HS-5 (cell line): ENCODE data around the gene MKI67.

ENCODE experiments used
- DNase-seq: peaks from one replicate; pipeline ENCODE4 v3.0.0-alpha.2; 2012; ENCODE audit warnings: low read depth

MKI67 gene

GRCh38 chr10:128081222-128081621 lies 45.0 kb downstream of the MKI67 start:
- DNase-seq: no peak

- no peak for DNase-seq
Measured at GRCh38 chr10:128080641-128081040, 45.6 kb downstream of the MKI67 start.

GRCh38 chr10:128080231-128080630 lies 46.0 kb downstream of the MKI67 start:
- no peak for DNase-seq

- DNase-seq: no peak
Measured at GRCh38 chr10:128078136-128078969, 47.9 kb downstream of the MKI67 start.

- no peak for DNase-seq
Measured at GRCh38 chr10:128077155-128077875, 48.9 kb downstream of the MKI67 start.

GRCh38 chr10:128074589-128074988 lies 51.6 kb downstream of the MKI67 start:
- DNase-seq: no peak

GRCh38 chr10:128073890-128074289 lies 52.3 kb downstream of the MKI67 start:
- DNase-seq: no peak

- no peak for DNase-seq
Measured at GRCh38 chr10:128072941-128073645, 53.1 kb downstream of the MKI67 start.

GRCh38 chr10:128072046-128072445 lies 54.2 kb downstream of the MKI67 start:
- no peak for DNase-seq

GRCh38 chr10:128071417-128071782 lies 54.8 kb downstream of the MKI67 start:
- DNase-seq: no peak

- no peak for DNase-seq
Measured at GRCh38 chr10:128070721-128071416, 55.4 kb downstream of the MKI67 start.

GRCh38 chr10:128070161-128070560 lies 56.1 kb downstream of the MKI67 start:
- DNase-seq: no peak

- DNase-seq: peak; percentile 36
Measured at GRCh38 chr10:128069351-128070051, 56.7 kb downstream of the MKI67 start.

GRCh38 chr10:128068398-128069285 lies 57.6 kb downstream of the MKI67 start:
- DNase-seq: no peak

GRCh38 chr10:128067691-128068397 lies 58.4 kb downstream of the MKI67 start:
- no peak for DNase-seq

- no peak for DNase-seq
Measured at GRCh38 chr10:128066870-128067382, 59.3 kb downstream of the MKI67 start.

- no peak for DNase-seq
Measured at GRCh38 chr10:128065881-128066534, 60.2 kb downstream of the MKI67 start.

- DNase-seq: no peak
Measured at GRCh38 chr10:128064970-128065580, 61.1 kb downstream of the MKI67 start.
